HCT116 (cell line): ENCODE results near the gene FGF21. TPM values are rescaled to one million over a fixed set of nuclear protein-coding genes. Genes with fewer than 3 reads are reported as not detected.

Source experiments
- ATAC-seq: fragments of 200-7000 bp; cut with Tn5 transposase; 2 replicates; pipeline ENCODE4 v1.9.1; 2020; ENCODE audit warnings: mild to moderate bottlenecking, moderate library complexity
- BruUV-seq: library from RNA; stranded (reverse); fragments of 400-500 nt; replicated peaks from 2 replicates; lab custom pipeline; 2021; lab: Mats Ljungman, UMichigan
- CTCF ChIA-PET: fragments of 300-600 bp; sonication (Branson Sonifier 250); formaldehyde crosslinking; loops from one replicate; lab custom pipeline; 2021; ENCODE audit warnings: antibody characterized with exemption; lab: Charles Lee
- POLR2A ChIA-PET: fragments of 300-600, 350-600 bp; sonication (Branson Sonifier 250); formaldehyde crosslinking; loops from one replicate; lab custom pipeline; 2021; ENCODE audit warnings: antibody characterized with exemption; lab: Charles Lee
- RAD21 ChIA-PET, 2 experiments: fragments of 300-600 bp; sonication (Branson Sonifier 250); formaldehyde crosslinking; loops; one replicate each; lab custom pipeline; 2023; ENCODE audit warnings: low total read pairs in 2 of 2; ENCODE audit not compliant: uncharacterized antibody in 2 of 2, unreplicated experiment in 2 of 2, low non-redundant PET in 1 of 2; lab: Charles Lee
- DNase-seq: peaks from one replicate; pipeline ENCODE4 v3.0.0-alpha.2; 2010; ENCODE audit warnings: low read depth, low spot score
- H2AFZ ChIP-seq: fragments of 200-600 bp; shearing (Covaris generic), sonication (generic); 2 replicates; pipeline ENCODE4 v1.6.1; 2017; ENCODE audit warnings: low read depth, mixed run types, mixed read lengths, antibody characterized with exemption, low read length; ENCODE audit not compliant: poor library complexity, severe bottlenecking
- H3K27ac ChIP-seq: 2 replicates; pipeline ENCODE4 v1.5.1; 2012; ENCODE audit warnings: low read depth, low read length
- H3K27me3 ChIP-seq: fragments of 200-600 bp; sonication (generic); 2 replicates; pipeline ENCODE4 v1.6.1; 2016; ENCODE audit warnings: mixed run types, low read length, mixed read lengths; ENCODE audit not compliant: insufficient read depth
- H3K36me3 ChIP-seq, 2 experiments: fragments of 200-500 bp in 1 of 2; fragments of 200-600 bp in 1 of 2; sonication (Bioruptor generic) in 1 of 2; sonication (generic) in 1 of 2; 2 replicates each; pipeline versions ENCODE4 v1.5.1 to v1.6.1; 2014 to 2016; ENCODE audit warnings: low read length in 2 of 2, inconsistent platforms in 1 of 2, mixed read lengths in 1 of 2, mixed run types in 1 of 2; ENCODE audit not compliant: insufficient read depth in 2 of 2, control insufficient read depth in 1 of 2
- H3K4me1 ChIP-seq, 2 experiments: fragments of 200-600 bp in 1 of 2; sonication (generic) in 1 of 2; 2 replicates each; pipeline versions ENCODE4 v1.5.1 to v1.6.1; 2012 to 2017; ENCODE audit warnings: low read length in 2 of 2, inconsistent platforms in 1 of 2, mild to moderate bottlenecking in 1 of 2, mixed read lengths in 1 of 2, mixed run types in 1 of 2, moderate library complexity in 1 of 2; ENCODE audit not compliant: insufficient read depth in 2 of 2, control insufficient read depth in 1 of 2
- H3K4me2 ChIP-seq: fragments of 200-600 bp; sonication (generic); 2 replicates; pipeline ENCODE4 v1.6.1; 2017; ENCODE audit warnings: mixed run types, low read length, mixed read lengths
- H3K4me3 ChIP-seq, 2 experiments: fragments of 200-600 bp in 1 of 2; sonication (generic) in 1 of 2; replicated peaks in 1 of 2; 2 replicates each; pipeline ENCODE4 v1.5.1; 2011 to 2016; ENCODE audit warnings: low read length in 2 of 2, control low read depth in 1 of 2, low read depth in 1 of 2, mild to moderate bottlenecking in 1 of 2, mixed read lengths in 1 of 2, mixed run types in 1 of 2
- H3K79me2 ChIP-seq: fragments of 200-600 bp; sonication (generic); 2 replicates; pipeline ENCODE4 v1.6.1; 2017; ENCODE audit warnings: mild to moderate bottlenecking, mixed run types, low read length, moderate library complexity, mixed read lengths; ENCODE audit not compliant: insufficient read depth
- H3K9ac ChIP-seq: fragments of 200-600 bp; sonication (generic); 2 replicates; pipeline ENCODE4 v1.6.1; 2016; ENCODE audit warnings: low read length, mixed read lengths
- H3K9me2 ChIP-seq: fragments of 200-600 bp; sonication (generic), shearing (Covaris generic); 2 replicates; pipeline ENCODE4 v1.6.1; 2017; ENCODE audit warnings: mixed run types, mild to moderate bottlenecking, moderate library complexity; ENCODE audit not compliant: insufficient read depth
- H3K9me3 ChIP-seq, 2 experiments: fragments of 200-500 bp in 1 of 2; fragments of 200-600 bp in 1 of 2; sonication (Bioruptor generic) in 1 of 2; sonication (generic) in 1 of 2; 2 replicates each; pipeline ENCODE4 v1.6.1; 2014 to 2017; ENCODE audit warnings: low read length in 2 of 2, mixed read lengths in 2 of 2, inconsistent platforms in 1 of 2, low read depth in 1 of 2, mild to moderate bottlenecking in 1 of 2, mixed run types in 1 of 2, moderate library complexity in 1 of 2; ENCODE audit not compliant: control insufficient read depth in 1 of 2, insufficient read depth in 1 of 2
- H4K20me1 ChIP-seq: fragments of 200-600 bp; sonication (generic), shearing (Covaris generic); 2 replicates; pipeline ENCODE4 v1.6.1; 2017; ENCODE audit warnings: mixed run types, mild to moderate bottlenecking, moderate library complexity; ENCODE audit not compliant: insufficient read depth
- ATF3 ChIP-seq: IDR thresholded peaks from 2 replicates; pipeline ENCODE4 v1.6.1; 2012
- CTCF ChIP-seq, 3 experiments: fragments of 200-600 bp in 1 of 3; sonication (generic) in 1 of 3; IDR thresholded peaks in 2 of 3; conservative IDR thresholded peaks in 1 of 3; 2 replicates each; pipeline ENCODE4 v1.5.1; 2012 to 2017; ENCODE audit warnings: low read depth in 2 of 3, low read length in 2 of 3, antibody characterized with exemption in 1 of 3, borderline replicate concordance in 1 of 3, control low read depth in 1 of 3, mild to moderate bottlenecking in 1 of 3, mixed read lengths in 1 of 3, mixed run types in 1 of 3, moderate library complexity in 1 of 3; ENCODE audit not compliant: insufficient read depth in 1 of 3
- EZH2 ChIP-seq: fragments of 200-600 bp; sonication (generic); IDR thresholded peaks from 2 replicates; pipeline ENCODE4 v1.6.1; 2017; ENCODE audit warnings: antibody characterized with exemption, mixed run types
- JUND ChIP-seq: IDR thresholded peaks from 2 replicates; pipeline ENCODE4 v1.6.1; 2012
- POLR2AphosphoS5 ChIP-seq: IDR thresholded peaks from 2 replicates; pipeline ENCODE4 v1.6.1; 2011; ENCODE audit warnings: mild to moderate bottlenecking, low read depth, low read length, moderate library complexity
- RAD21 ChIP-seq: IDR thresholded peaks from 2 replicates; pipeline ENCODE4 v1.6.1; 2012; ENCODE audit warnings: low read depth, mild to moderate bottlenecking
- TCF7L2 ChIP-seq: IDR thresholded peaks from 2 replicates; pipeline ENCODE4 v1.7.0; 2011; ENCODE audit warnings: borderline replicate concordance, inconsistent platforms; ENCODE audit not compliant: insufficient read depth, insufficient read length; ENCODE audit errors: extremely low read depth
- ZBTB33 ChIP-seq: IDR thresholded peaks from 2 replicates; pipeline ENCODE4 v1.6.1; 2011; ENCODE audit warnings: mild to moderate bottlenecking, low read length, moderate library complexity; ENCODE audit not compliant: insufficient replicate concordance; ENCODE audit errors: extremely low read depth
- ZNF274 ChIP-seq: fragments of 200-500 bp; sonication (Bioruptor generic); IDR thresholded peaks from 2 replicates; pipeline ENCODE4 v1.6.1; 2014; ENCODE audit warnings: mild to moderate bottlenecking, low read depth, low read length, inconsistent platforms
- intact Hi-C: fragments of 100-400 bp; cut with micrococcal nuclease; formaldehyde crosslinking; loops from 2 replicates; pipeline ENCODE4 v1.10.0; 2022
- total RNA-seq: library from RNA; stranded (reverse); gene quantifications from one replicate; pipeline ENCODE4 v1.2.1, GENCODE V29; 2021; ENCODE audit not compliant: unreplicated experiment

FGF21 gene
- total RNA-seq, 1 experiment from 2014 or later, result 0.81 TPM

- no peaks in the 10 kb centered on the region for H3K36me3 ChIP-seq
- DNase-seq (no peak), ATAC-seq (peak; percentile 51)
- H2AFZ ChIP-seq, result no peak overlapping the region
- ChIA-PET RAD21 (interaction anchor here in 1 of 2 experiments (1.2 kb wide), 1 partner anchor 95 kb away, joined by 3 read pairs; the partner anchor contains the start of gene CA11), CTCF (no interaction called here), POLR2A (no interaction called here)
- TF ChIP-seq ZBTB33 (no peak), POLR2AphosphoS5 (0 out of 2 replicates have a peak, but pooled peaks have one; percentile 39), EZH2 (no peak)
- peak overlapping the region; percentile 42 for H3K4me2 ChIP-seq
- no peaks in the 10 kb centered on the region for H3K9me3 ChIP-seq
- no peaks in the 10 kb centered on the region for H3K27me3 ChIP-seq
- BruUV-seq, result no TSS peak
- H3K9me2 ChIP-seq, result no peaks in the 10 kb centered on the region
- intact Hi-C loops, result no loop called here
- no peak overlapping the region for H3K4me3 ChIP-seq
- H3K4me1 ChIP-seq, result peaks cover 25 to 40% of the 10 kb centered on the region in 2 experiments
- H3K27ac ChIP-seq, result peak overlapping the region; percentile 38; the same call in 1 of the 2 replicates
- no peak overlapping the region for H3K9ac ChIP-seq
- no peaks in the 10 kb centered on the region for H3K79me2 ChIP-seq
- no peaks in the 10 kb centered on the region for H4K20me1 ChIP-seq
Observed at GRCh38 chr19:48741129-48741999, 14.0 kb upstream of the FGF21 start.

- Histone ChIP-seq H3K27me3 (no peaks in the 10 kb centered on the region), H3K27ac (peak overlapping the region; percentile 38; the same call in 1 of the 2 replicates), H3K4me2 (peak overlapping the region; percentile 42), H3K9me3 (no peaks in the 10 kb centered on the region), H3K4me1 (peaks cover 25 to 46% of the 10 kb centered on the region in 2 experiments), H3K79me2 (no peaks in the 10 kb centered on the region), H3K9ac (no peak overlapping the region), H3K36me3 (no peaks in the 10 kb centered on the region), H2AFZ (no peak overlapping the region), H3K4me3 (no peak overlapping the region), H3K9me2 (no peaks in the 10 kb centered on the region), H4K20me1 (no peaks in the 10 kb centered on the region)
- BruUV-seq, result no TSS peak
- ATAC-seq (no peak), DNase-seq (no peak)
- ChIA-PET POLR2A (no interaction called here), CTCF (no interaction called here), RAD21 (no interaction called here)
- no peak for TF ChIP-seq TCF7L2
- no peak for TF ChIP-seq JUND
- TF ChIP-seq ZBTB33, result no peak
- TF ChIP-seq ZNF274, result no peak
- no peak for TF ChIP-seq CTCF (IDR thresholded peaks at IDR 0.05 in 2 of 3, conservative IDR thresholded peaks at IDR 0.05 in 1 of 3; ENCODE audit: borderline replicate concordance in 1 of 3, insufficient read depth in 1 of 3, low read depth in 2 of 3, low read length in 2 of 3)
- no peak for TF ChIP-seq ATF3
- TF ChIP-seq RAD21, result no peak
- intact Hi-C loops, result no loop called here
Observed at GRCh38 chr19:48742096-48742495, 13.2 kb upstream of the FGF21 start.
